GM12865 (cell line): ENCODE data around the gene ZNF496.
"Not testable (repeated sequence)": the region's sequence is repeated elsewhere in the genome, so short reads cannot be mapped to it uniquely, and the experiment has no call there.

Experiments
- DNase-seq: peaks from one replicate; pipeline ENCODE4 v3.0.0; 2010; ENCODE audit warnings: low read depth
- H3K4me3 ChIP-seq: 2 replicates; pipeline ENCODE4 v1.5.1; 2011; ENCODE audit warnings: mild to moderate bottlenecking, low read depth, low read length, control low read depth
- CTCF ChIP-seq: IDR thresholded peaks from 2 replicates; pipeline ENCODE4 v1.5.1; 2011; ENCODE audit warnings: low read length, control low read depth, low read depth, inconsistent platforms; ENCODE audit not compliant: insufficient read depth; ENCODE audit errors: missing control alignments

Gene ZNF496

DNA sequence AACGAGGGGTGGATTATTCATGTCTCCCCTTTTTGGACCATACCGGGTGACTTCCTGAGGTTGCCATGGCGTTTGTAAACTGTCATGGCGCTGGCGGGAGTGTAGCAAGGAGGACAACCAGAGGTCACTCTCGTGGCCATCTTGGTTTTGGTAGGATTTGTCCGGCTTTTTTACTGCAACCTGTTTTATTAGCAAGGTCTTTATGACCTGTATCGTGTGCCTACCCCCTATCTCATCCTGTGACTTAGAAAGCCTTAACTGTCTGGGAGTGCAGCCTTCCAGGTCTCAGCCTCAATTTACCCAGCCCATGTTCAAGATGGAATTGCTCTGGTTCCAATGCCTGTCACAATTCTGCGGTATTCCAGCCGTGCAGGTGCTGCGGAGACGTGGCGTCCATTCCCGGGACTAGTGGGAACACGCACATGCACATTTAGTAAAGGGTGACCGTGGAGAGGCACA lies 40.2 kb upstream of the ZNF496 start:
- H3K4me3 ChIP-seq: no peak overlapping the region
- TF ChIP-seq CTCF: no peak
- DNase-seq: no peak

- DNase-seq: no peak
- H3K4me3 ChIP-seq: no peak overlapping the region
- no peak for TF ChIP-seq CTCF
Observed at GRCh38 chr1:247370786-247371732, 39.4 kb upstream of the ZNF496 start.

DNA sequence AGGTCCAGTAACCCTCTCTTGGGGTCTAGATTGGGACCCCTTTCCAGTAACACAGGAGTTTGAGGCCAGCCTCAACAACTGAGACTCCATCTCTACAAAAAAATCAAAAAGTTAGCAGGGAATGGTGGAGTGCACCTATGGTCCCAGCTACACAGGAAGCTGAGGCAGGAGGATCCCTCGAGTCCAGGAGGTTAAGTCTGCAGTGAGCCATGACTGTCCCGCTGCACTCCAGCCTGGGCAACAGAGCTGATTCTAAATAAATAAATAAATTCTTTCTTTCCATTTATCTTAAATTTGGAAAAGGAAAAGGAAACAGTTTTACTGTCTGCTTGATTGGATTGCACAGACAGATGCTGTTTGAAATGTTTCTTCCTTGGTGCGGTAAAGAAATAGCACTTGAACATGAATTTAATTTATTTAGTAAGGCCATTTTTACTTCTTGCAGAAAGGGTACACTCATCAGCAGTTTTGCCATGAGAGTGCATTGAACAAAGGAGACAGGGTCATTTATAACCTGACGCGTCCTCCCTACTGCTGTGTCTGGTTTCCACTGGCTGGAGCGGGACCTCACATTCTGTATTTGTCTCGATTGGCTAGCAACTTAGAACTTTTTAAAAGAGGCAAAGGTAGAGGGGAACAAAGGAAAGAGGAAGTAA lies 37.0 kb upstream of the ZNF496 start:
- H3K4me3 ChIP-seq: no peak overlapping the region
- DNase-seq: no peak
- no peak for TF ChIP-seq CTCF

DNA sequence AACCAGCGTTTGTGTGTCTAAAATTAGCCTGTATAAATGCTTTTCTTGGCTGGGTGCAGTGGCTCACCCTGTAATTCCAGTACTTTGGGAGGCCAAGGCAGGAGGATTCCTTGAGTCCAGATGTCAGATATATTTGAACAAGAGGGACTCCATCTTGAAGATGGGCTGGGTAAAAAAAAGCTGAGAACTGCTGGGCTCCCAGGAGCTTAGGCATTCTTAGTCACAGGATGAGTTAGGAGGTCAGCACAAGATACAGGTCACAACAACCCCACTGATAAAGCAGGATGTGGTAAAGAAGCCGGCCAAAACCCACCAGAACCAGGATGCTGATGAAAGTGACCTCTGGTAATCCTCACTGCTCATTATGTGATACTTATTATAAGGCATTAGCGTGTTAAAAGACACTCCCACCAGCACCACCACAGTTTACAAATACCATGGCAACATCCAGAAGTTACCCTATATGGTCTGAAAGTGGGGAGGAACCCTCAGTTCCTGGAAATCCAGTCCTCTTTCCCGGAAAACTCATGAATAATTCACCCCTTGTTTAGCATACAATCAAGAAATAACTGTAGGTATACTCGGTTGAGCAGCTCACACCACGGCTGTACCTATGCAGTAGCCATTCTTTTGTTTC lies 36.2 kb upstream of the ZNF496 start:
- DNase-seq: peak; percentile 41
- H3K4me3 ChIP-seq: no peak overlapping the region
- TF ChIP-seq CTCF: no peak

- DNase-seq: no peak
- H3K4me3 ChIP-seq: no peak overlapping the region
- no peak for TF ChIP-seq CTCF
Observed at GRCh38 chr1:247366926-247367645, 35.4 kb upstream of the ZNF496 start.

DNA sequence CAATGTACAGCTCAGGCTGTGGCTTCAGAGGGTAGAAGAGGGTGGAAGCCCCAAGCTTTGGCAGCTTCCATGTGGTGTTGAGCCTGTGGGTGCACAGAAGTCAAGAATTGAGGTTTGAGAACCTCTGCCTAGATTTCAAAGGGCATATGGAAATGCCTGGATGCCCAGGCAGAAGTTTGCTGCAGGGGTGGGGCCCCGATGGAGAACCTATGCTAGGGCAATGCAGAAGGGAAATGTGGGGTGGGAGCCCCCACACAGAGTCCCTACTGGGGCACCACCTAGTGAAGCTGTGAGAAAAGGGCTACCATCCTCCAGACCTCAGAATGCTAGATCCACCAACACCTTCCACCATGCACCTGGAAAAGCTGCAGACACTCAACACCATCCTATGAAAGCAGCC lies 34.7 kb upstream of the ZNF496 start:
- not testable (repeated sequence) for DNase-seq, H3K4me3 ChIP-seq
